ENCODE data around the gene TREH.

Gene TREH

DNA sequence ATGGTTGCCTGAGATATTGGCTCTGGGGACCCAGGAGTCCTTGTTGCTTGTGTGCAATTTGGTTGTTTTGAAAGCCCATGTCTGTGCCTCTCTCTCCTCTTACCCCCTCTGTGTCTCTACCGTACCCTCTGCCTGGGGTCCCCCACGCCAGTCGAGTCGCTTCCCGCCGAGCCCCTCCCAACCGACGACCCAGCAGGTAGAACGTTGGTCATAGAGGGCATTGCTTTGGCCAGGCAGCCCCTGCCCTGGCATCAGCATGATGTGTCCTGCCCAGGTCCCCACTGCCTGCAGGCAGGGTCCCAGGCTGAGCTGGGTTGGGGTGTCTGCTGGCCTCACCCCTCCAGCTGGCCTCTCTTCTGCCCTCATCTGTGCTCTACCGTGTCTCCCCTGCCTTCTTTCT lies 35.0 kb downstream of the TREH start:
- no peak for DNase-seq

DNA sequence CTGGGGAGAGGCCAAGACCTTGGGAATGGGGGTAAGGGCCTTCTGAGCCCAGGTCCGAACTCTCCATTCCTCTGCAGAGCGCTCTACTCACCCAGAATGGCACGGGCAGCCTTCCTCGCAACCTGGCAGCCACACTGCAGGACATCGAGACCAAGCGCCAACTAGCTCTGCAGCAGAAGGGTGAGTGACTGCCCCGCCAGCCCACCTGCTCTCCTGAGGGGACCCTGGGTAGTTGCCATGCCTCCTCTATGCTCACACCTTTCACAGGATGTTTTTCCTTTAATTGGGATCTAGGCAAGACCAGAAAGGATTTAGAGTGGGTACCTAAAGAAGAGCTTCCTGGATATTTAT lies 35.5 kb downstream of the TREH start:
- no peak for DNase-seq

DNA sequence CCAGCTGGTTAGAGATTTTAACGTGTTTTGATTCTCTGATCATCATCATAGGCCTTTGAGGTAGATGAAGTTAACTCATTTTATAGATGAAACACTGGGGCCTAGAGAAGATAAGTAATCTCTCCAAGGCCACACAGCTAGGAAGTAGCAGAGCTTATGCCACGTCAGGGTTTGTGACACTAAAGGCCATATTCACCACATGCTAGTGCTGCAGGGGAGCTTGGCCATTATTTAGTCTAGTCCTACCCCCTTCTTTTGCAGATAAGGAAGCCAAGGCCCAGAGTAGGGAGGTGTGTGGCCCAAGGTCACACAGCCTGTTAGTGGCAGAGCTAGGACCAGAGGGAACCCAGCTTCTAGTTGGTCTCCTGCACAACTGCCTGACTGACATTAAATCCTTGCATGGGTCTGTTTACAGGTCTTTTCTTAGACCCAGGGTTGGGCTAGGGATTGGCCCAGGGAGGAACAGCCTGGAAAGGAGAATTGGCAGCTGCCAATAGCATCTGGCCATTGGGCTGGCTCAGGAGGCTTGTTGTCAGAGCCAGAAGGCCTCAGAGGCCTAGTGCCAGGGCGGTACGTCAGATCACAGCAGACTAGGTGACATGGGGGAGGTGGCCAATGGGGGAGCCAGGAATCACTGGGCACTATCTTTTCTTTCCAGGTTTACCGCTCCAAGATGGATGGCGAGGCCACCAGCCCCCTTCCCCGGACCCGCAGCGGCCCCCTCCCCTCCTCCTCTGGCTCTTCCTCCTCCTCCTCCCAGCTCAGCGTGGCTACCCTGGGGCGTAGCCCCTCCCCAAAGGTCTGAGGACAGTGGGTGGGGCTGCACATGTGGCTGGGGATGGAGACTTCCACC lies 36.1 kb downstream of the TREH start:
- no peak for DNase-seq

DNA sequence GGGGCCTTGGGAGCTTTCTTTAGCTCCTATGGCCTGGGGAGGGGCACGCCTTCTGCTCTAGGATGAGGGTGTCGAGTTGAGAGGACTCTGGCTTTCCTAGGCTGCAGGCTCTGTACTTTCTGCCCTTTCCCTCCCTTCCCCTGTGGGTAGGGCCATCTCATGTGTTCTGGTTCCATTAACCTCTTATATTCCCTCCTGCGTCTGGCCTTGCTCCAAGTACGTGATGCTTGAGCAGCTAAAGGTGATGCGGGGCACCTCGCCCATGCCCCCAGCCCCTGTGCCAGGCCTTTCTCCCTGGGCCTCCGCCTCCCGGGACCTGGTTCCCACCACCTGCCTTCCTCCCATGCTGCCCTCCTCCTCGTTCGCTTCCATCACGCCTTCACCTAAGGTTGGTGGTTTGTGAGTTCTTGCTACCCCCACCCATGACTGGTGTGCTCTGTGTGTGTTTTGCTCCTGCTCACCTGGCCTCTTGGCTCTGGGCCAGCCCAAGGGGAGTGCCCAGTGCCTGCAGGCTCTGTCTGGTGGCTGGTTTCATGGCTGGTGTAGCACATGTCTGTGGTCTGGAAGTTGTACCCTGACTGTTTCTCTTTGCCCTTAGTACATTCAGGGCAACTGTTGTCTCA lies 37.9 kb downstream of the TREH start:
- no peak for DNase-seq

DNA sequence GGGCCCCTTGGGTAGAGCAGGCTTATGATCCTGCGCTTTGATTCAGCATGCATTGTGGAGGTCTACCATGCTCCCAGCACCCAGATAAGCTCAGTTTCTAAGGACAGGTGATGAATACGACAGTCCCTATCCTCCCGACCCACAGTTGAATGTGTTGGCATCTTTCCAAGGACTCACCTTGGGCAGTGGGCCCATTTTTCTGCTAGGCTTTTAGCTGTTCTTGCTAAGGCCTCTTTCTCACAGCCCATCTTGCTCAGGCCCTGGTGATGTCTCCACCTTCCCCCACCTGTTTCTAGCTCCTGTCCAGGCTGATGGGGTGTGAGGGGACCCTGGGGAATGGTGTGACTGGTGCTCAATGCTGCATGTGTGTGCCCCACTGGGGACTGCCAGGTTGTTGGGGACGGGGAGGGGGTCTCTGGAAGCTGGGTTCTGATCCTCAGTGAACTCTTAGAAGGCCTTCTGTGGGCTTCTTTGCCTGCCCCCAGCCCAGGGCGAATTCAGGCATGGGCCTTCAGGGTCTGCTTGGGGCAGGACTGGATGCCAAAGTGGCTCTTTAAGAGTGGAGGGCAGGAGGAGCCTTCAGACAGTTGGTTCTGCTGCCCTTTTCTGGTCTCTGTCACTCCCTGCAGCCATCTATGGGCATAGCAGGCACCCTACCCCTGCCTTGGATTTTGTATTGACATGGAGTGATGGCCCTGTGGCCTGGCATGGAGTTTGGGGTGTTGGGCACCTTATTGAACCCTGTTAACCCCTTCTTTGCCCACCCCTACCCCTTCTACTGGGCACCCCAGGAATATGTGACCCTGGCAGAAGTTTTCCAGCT lies 38.9 kb downstream of the TREH start:
- DNase-seq: no peak

DNA sequence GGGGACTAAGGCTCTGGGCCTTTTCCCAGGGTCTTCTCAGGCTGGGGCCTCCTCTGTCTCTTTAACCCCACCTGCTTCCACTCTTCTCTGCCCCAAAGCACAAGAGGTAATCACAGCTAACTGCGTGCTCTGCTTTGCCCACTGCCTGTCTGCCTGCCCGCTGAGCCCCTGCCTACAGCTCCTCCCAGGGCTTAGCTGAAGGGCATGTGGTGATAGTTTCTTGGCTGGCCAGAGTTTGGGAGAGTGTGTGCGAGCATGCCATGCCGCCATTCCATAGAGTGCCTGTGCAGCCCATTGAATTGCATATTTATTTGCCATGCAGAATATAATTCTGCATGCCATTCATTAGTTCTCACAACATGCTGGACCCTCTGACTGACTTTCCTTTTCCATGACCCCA lies 39.6 kb downstream of the TREH start:
- DNase-seq: no peak

DNA sequence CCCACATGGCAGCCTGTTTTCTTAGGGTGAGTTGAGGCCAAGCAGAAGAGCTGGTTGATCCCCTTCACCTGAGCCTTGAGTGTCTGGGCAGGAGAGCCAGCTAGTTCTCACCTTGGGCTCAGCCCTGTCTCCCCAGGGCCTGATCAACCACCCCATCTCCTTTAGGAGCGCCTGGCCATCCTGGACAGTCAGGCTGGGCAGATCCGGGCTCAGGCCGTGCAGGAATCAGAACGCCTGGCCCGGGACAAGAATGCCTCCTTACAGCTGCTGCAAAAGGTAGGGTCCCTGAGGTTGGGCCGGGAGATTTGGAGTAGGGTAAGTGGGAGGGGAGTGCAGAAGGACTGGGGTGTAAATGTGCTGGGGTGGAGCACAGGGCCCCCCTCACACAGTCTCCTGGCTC lies 40.7 kb downstream of the TREH start:
- DNase-seq: no peak

DNA sequence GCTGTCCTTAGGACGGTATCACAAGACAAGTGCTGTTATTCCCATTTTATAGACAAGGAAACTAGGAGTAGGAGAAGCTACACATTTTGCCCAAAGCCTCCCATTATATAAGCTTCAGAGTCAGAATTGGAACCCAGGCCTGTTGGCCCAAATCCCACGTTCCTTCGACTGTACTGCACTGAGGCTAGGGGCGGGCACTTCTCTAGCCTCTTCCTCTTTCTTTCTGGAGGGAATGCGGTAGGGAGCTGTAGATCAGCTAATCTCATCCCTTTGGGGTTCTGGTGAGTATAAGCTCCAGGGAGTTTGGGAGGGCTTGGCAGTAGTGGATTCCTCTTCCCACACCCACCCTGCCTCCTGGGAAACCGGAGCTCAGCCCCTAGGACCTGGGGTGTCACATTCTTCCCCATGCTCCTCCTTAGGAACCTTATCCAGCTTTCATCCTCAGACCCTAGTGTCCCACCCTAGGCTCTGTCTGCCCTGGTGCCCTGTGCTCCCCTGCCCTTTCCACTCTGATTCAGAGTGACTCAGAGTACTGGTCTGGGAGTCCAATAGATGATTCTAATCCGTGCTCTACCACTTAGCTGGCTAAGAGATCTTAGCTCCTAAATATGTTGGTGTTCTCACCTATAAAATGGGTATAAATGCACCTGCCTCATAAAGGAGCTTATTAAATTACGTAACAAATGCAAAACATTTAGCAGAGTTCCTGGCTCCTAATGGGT lies 42.7 kb downstream of the TREH start:
- DNase-seq: no peak

DNA sequence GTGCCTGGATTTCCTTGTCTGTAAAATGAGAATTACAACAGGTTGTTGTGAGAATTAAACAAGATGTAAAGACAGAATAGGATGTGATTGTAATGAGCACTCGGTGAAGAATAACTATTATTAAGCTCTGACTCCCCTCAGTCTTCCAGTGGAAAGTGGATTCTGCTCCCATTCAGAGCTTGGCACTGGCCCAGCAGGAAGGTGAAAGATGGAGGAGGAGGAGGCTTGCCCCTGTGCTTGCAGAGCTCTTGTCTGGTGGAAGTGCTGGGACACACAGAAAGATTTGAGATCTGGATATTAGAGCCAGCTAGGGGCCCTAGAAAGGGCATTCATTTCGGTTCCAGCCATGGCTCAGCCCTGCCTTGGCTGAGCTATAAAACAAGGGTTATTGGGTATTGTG lies 43.8 kb downstream of the TREH start:
- DNase-seq: no peak

DNA sequence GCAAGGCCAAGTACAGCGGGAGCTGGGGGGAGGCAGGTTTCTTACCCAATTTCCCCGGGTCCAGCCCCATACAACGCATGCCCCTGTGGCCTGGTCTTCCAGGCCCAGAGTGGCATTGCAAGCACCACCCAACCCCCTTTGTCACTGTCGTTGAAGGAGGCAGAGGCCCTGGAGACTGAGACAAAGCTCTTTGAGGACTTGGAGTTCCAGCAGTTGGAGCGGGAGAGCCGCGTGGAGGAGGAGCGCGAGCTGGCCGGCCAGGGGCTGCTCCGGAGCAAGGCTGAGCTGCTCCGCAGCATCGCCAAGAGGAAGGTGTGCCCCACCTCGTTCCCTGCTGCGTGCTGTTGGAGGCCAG lies 44.2 kb downstream of the TREH start:
- no peak for DNase-seq

DNA sequence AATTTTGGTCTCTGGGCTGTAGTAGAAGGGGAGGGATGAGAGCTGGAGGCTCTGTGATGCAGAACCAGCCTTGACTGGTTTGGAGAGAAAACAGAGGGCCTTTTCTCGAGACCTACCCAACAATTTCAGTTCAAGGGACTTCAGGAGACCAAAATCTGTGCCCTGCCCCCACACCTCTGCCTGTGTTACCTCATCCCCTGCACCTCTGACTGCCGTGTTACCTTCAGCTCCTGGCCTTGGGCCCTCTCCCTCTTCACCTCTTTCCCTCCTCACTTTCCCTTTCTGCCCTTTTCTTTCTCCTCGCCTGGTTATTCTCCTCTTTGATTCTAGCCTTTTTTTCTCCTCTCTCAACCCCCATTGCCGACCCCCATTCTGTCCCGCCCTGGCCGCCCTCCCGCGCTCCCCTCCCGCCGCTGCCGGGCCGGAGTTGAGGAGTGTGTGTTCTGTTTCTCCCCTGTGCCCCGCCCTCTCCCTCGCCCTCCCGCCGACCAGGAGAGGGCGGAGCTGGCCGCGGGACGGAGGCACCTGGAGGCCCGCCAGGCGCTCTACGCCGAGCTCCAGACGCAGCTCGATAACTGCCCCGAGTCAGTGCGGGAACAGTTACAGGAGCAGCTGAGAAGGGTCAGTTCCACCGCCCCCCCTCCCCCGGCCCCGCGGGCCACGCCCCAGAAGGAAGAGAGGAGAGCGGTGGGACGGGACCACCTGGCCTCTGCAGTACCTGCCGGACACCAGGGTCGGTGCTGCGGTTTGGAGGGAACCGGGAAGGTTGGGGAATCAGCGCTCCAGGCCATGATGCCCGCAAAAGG lies 44.8 kb downstream of the TREH start:
- no peak for DNase-seq

DNA sequence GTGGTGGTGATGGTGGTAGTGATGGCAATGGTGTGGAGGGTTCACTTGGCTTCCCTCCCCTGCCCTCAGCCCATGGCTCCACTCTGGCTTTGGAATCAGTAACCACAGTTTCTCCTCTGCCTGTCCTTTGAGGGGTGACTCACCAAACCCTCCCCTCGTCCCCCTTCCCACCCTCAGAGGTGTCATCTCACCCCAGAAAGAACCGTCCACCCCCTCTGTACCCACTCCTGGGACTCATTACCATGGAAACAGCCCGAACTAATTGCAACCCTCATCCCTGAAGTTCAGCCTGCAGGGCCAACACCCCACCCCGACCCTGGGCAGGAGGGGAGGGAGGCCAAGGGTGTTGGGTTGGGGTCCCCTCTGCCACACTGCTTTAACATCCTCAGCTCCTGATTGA lies 45.5 kb downstream of the TREH start:
- no peak for DNase-seq

DNA sequence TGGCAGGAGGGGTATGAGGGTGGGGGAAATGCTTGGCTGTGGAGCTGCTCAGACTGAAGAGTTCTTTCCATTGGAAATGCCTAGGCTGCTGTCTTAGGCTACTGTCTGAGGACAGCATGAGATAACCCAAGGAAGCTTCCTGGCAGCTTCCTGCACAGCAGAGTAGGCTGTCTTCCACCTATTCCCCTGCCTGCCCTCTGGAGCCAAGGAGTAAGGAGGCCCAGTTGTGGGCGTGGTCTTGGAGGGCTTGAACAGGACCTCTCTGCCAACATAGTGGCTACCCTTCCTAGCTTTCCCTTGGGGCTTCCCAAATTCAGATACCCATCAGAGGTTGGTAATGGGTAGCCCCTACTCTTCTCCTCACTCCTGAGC lies 46.1 kb downstream of the TREH start:
- DNase-seq: no peak

DNA sequence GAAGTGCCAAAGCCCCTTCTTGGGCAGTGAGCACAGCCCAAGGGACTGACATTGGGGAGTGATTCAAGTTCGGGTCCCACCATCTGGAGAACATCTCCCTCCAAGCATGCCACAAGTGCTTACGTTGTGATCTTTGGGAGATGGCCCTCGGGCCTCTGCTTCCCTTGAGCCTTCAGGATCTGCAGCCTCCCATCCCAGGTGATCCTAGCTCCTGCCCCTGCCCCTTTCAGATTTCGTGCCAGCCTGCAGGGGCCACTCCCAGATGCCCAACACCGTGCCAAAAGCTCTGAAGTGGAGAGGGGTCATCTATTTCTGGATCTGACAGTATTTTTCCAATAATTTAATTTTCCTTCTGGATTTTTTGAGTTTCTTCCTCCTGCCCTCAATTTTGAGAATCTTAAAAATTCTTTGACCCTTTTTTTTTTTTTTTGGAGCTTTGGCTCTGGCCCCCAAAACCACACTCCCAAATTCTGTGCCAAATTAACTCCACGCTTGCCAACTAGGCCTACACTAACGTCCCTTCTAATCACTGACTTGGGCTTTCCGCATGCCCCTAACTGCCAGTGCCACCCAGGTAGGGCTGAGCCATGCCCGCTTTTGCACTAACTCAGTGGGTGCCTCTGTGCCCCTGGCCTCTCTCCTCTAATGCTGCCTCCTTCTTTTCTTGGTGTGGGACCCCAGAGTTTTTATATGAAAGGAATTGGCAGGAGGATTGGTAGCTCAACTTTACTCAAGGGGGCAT lies 46.7 kb downstream of the TREH start:
- DNase-seq: no peak

DNA sequence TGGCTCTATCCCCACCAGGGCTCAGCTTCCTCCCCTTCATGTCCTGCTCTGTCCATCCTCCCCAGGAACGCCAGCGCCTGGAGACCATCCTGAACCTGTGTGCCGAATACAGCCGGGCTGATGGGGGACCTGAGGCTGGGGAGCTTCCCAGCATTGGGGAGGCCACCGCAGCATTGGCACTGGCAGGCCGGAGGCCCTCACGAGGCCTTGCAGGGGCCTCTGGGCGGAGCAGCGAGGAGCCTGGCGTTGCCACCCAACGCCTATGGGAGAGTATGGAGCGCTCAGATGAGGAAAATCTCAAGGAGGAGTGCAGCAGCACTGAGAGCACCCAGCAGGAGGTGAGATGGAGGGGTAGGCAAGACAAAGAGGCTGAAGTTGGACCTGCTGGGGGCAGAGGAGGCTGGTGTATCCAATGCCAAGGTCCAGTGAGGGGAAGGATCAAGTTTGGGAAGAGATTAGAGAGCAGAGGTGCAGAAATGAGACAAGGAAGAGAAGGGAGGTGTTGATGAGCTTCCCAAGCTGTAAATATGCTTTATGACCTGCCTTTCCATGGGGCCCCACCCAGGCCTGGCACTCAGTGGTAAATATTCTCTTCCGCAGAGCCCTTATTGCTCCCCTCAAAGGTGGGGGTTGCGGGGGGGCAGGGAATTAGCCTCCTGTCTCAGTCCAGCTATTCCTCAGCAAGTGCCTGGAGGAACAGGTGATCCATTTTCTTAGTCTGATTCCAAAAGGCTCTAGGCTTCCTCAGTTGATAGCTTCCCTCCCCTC lies 48.1 kb downstream of the TREH start:
- no peak for DNase-seq

DNA sequence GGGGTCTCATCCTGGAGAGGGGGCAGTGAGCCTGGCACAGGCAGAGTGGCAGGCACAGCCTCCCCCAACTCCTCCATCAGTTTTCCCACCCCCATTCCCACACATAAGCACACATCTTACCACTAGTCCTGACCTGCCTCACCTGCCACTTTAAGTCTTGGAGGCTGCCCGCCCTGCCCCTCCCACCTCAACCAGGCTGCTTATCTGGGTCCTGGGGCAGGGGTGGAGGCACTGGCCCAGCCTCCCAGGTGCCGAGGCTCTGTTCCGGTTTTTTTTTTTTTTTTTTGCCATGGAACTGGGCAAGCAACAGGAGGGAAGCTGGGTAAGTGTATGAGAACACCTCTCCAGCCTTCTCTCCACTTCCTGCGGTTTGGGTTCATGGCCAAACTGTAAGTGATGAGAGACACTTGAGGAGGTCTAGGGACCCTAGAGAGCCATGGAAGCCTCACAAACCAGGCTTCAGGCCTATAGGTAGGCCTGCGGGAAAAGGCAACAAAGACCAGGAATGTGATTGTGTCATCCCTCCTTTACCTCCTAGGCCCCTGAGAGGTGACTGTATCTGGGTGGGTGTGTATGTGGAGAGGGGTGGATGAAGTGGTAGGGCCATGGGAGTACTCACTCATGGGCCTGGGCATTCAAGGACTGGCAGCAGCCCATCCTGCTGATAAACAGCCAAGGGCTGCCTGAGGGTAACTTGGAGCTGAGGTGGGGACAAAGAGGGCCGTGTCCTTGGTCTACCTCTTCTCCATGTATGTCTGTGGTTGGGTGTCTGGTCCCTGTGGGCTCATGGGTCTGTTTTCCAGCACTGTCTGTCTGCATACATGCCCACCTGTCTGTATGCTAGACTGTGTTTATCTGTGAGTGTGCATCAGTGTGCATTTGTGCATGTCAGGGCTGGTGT lies 49.4 kb downstream of the TREH start:
- DNase-seq: no peak

DNA sequence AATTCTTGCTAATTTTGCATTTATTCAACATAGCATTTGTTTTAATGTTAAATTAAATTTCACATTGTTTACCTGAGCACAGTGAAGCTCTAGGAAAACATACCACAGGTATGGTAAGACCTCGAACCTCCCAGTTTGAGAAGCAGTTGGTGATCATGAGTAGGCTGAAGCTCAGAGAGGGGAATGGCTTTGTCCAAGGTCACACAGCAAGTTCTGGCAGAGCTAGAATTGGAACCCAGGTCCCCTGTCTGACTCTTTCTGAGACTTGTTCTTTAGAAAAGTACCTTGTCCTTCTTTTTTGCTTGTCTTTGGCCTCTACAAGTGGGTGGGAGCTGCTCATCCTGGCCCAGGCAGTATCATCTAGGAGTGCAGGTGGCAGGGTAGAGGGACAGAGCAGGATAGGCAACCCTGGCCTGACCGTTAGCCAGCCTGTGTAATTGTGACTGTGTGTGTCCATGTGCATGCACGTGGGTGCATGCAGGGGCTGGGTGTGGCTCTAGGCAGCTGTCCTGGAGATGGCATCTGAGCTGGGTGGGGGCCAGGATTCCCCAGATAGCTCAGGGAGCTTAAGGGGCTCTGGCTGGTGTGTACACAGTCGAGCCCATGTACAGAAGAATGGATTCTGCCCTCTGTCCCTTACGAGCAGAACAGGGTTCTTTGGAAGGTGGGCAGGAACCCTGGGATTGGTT lies 50.4 kb downstream of the TREH start:
- no peak for DNase-seq

DNA sequence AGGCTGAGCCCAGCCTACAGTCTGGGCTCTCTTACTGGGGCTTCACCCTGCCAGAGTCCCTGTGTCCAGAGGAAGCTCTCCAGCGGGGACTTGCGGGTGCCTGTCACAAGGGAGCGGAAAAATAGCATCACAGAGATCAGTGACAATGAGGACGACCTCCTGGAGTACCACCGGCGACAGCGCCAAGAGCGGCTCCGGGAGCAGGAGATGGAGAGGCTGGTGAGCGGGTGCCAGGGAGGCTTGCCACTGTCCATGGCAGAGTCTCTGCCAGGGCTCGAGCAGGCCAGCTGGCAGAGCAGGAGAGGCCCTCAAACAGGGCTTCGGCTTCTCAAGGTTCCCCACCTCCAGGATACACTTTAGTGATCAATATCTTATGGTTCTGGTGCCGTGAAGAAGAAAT lies 51.0 kb downstream of the TREH start:
- no peak for DNase-seq

DNA sequence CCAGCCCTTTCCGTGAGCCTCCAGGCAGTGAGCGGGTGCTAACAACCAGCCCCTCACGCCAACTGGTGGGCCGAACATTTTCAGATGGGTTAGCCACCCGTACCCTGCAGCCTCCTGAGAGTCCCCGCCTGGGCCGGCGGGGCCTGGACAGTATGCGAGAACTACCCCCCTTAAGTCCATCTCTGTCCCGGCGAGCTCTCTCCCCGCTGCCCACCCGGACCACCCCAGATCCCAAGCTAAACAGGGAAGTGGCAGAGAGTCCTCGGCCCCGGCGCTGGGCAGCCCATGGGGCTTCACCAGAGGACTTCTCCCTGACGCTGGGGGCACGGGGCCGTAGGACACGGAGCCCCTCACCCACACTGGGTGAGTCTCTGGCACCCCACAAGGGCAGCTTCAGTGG lies 51.4 kb downstream of the TREH start:
- no peak for DNase-seq

Data from OCI-M1 (cell line).